Trophoblast cell (in vitro differentiated cells and primary cell): ENCODE results near the gene TCERG1L.

Experiments
- DNase-seq, 2 donors: peaks; one replicate each; pipeline ENCODE4 v3.0.0-alpha.2; 2016
- H2AFZ ChIP-seq: 2 replicates; pipeline ENCODE4 v1.6.1; 2013; ENCODE audit warnings: low read length, moderate library complexity, mild to moderate bottlenecking; ENCODE audit not compliant: insufficient read depth, poor library complexity
- H2AK5ac ChIP-seq: 2 replicates; pipeline ENCODE4 v1.6.1; 2013; ENCODE audit warnings: mild to moderate bottlenecking, low read length
- H2BK120ac ChIP-seq: 2 replicates; pipeline ENCODE4 v1.6.1; 2013; ENCODE audit warnings: low read length, mild to moderate bottlenecking, moderate library complexity; ENCODE audit not compliant: insufficient read depth, poor library complexity
- H2BK12ac ChIP-seq: 2 replicates; pipeline ENCODE4 v1.6.1; 2013; ENCODE audit warnings: mild to moderate bottlenecking, low read length, moderate library complexity
- H2BK5ac ChIP-seq: 2 replicates; pipeline ENCODE4 v1.6.1; 2013; ENCODE audit warnings: low read length, low read depth, moderate library complexity, mild to moderate bottlenecking; ENCODE audit not compliant: poor library complexity
- H3K14ac ChIP-seq: 2 replicates; pipeline ENCODE4 v1.6.1; 2013; ENCODE audit warnings: mild to moderate bottlenecking, low read length
- H3K18ac ChIP-seq: 2 replicates; pipeline ENCODE4 v1.6.1; 2013; ENCODE audit warnings: mild to moderate bottlenecking, low read length
- H3K23ac ChIP-seq: 2 replicates; pipeline ENCODE4 v1.6.1; 2013; ENCODE audit warnings: low read length
- H3K27ac ChIP-seq: 2 replicates; pipeline ENCODE4 v1.5.1; 2013; ENCODE audit warnings: low read depth, mild to moderate bottlenecking, inconsistent platforms, low read length, moderate library complexity
- H3K27me3 ChIP-seq: 2 replicates; pipeline ENCODE4 v1.6.1; 2013; ENCODE audit warnings: inconsistent platforms, mild to moderate bottlenecking, low read length, moderate library complexity; ENCODE audit not compliant: insufficient read depth
- H3K36me3 ChIP-seq, 2 experiments: 1 replicate in 1 of 2; 2 replicates in 1 of 2; pipeline ENCODE4 v1.6.1; 2013; ENCODE audit warnings: low read length in 2 of 2, mild to moderate bottlenecking in 2 of 2, moderate library complexity in 1 of 2; ENCODE audit not compliant: insufficient read depth in 2 of 2, control insufficient read depth in 1 of 2
- H3K4ac ChIP-seq: 2 replicates; pipeline ENCODE4 v1.6.1; 2013; ENCODE audit warnings: low read depth, mild to moderate bottlenecking, low read length, moderate library complexity
- H3K4me1 ChIP-seq, 2 experiments: 1 replicate in 1 of 2; 2 replicates in 1 of 2; pipeline ENCODE4 v1.6.1; 2013; ENCODE audit warnings: low read length in 2 of 2, mild to moderate bottlenecking in 2 of 2, moderate library complexity in 1 of 2; ENCODE audit not compliant: insufficient read depth in 2 of 2, control insufficient read depth in 1 of 2
- H3K4me2 ChIP-seq: 2 replicates; pipeline ENCODE4 v1.6.1; 2013; ENCODE audit warnings: inconsistent platforms, mild to moderate bottlenecking, low read length, moderate library complexity
- H3K4me3 ChIP-seq: 2 replicates; pipeline ENCODE4 v1.5.1; 2013; ENCODE audit warnings: mild to moderate bottlenecking, low read depth, low read length, inconsistent platforms
- H3K79me1 ChIP-seq: one replicate; pipeline ENCODE4 v1.6.1; 2013; ENCODE audit warnings: low read length
- H3K79me2 ChIP-seq: 2 replicates; pipeline ENCODE4 v1.6.1; 2013; ENCODE audit warnings: low read length, mild to moderate bottlenecking; ENCODE audit not compliant: control insufficient read depth, insufficient read depth, poor library complexity
- H3K9ac ChIP-seq: 2 replicates; pipeline ENCODE4 v1.6.1; 2013; ENCODE audit warnings: mild to moderate bottlenecking, low read length
- H3K9me3 ChIP-seq: 2 replicates; pipeline ENCODE4 v1.6.1; 2013; ENCODE audit warnings: low read depth, mild to moderate bottlenecking, control low read depth, inconsistent platforms, low read length; ENCODE audit not compliant: insufficient read depth
- H4K12ac ChIP-seq: 2 replicates; pipeline ENCODE4 v1.6.1; 2013; ENCODE audit warnings: low read depth, mild to moderate bottlenecking, low read length, moderate library complexity
- H4K8ac ChIP-seq: 2 replicates; pipeline ENCODE4 v1.6.1; 2013; ENCODE audit warnings: low read depth, mild to moderate bottlenecking, low read length, moderate library complexity
- H4K91ac ChIP-seq: one replicate; pipeline ENCODE4 v1.6.1; 2013; ENCODE audit warnings: low read depth, mild to moderate bottlenecking, low read length, moderate library complexity
- WGBS: extraction: QIAGEN DNeasy Blood & Tissue Kit; methylation state at CpG from one replicate; pipeline ENCODE4 v1.1.7; 2013; ENCODE audit warnings: missing lambda C conversion rate; ENCODE audit not compliant: insufficient read length, insufficient coverage; ENCODE audit errors: extremely low coverage; 5-methylcytosine and 5-hydroxymethylcytosine counted together

The TCERG1L gene

DNA sequence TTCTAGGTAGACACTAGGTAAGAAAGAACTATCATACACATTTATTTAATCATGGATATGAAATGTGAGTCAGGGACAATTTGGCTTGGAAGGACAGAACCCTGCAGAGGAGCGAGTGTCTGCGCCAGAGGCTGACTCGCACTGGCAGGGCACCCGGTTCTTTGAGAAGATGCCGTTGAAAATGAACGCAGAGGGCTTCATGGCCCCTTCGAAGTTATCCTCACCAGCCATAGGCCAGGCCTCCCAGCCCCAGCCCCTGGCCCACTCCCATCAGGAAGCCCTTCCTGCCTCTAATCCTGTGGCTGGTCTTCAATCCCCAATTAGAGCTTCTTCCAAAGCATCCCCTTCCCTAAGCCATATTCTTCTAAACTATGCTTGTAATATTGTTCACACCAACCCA, 239.8 kb downstream of the TCERG1L start:
- no peak overlapping the region for H4K12ac ChIP-seq
- no peak overlapping the region for H3K23ac ChIP-seq
- no peak overlapping the region for H2AK5ac ChIP-seq
- H3K4me1 ChIP-seq = peaks cover 7 to 13% of the 10 kb centered on the region in 2 experiments
- H2BK120ac ChIP-seq = no peak overlapping the region
- no peak overlapping the region for H3K4ac ChIP-seq
- H2BK12ac ChIP-seq = no peak overlapping the region
- H3K79me1 ChIP-seq = peaks cover 2% of the 10 kb centered on the region
- no peak overlapping the region for H2BK5ac ChIP-seq
- H3K27me3 ChIP-seq = no peaks in the 10 kb centered on the region
- H3K18ac ChIP-seq = no peak overlapping the region
- no peak overlapping the region for H3K4me3 ChIP-seq
- H3K27ac ChIP-seq = no peak overlapping the region
- H3K4me2 ChIP-seq = no peak overlapping the region
- H2AFZ ChIP-seq = no peak overlapping the region
- peaks cover 5% of the 10 kb centered on the region for H3K9me3 ChIP-seq
- H4K8ac ChIP-seq = no peak overlapping the region
- H3K14ac ChIP-seq = no peak overlapping the region
- no CpG with 5 or more reads among the region's 7 CpGs for WGBS
- DNase-seq = no peak
- H3K9ac ChIP-seq = no peak overlapping the region
- H3K79me2 ChIP-seq = no peaks in the 10 kb centered on the region
- H3K36me3 ChIP-seq = no peaks in the 10 kb centered on the region
- no peak overlapping the region for H4K91ac ChIP-seq

GRCh38 chr10:131070856-131071255, 240.7 kb downstream of the TCERG1L start:
- Histone ChIP-seq H3K23ac (no peak overlapping the region), H3K9me3 (peaks cover 5% of the 10 kb centered on the region), H3K27ac (no peak overlapping the region), H3K18ac (no peak overlapping the region), H3K4ac (no peak overlapping the region), H2AK5ac (no peak overlapping the region), H3K4me3 (no peak overlapping the region), H2BK12ac (no peak overlapping the region), H2BK5ac (no peak overlapping the region), H3K79me1 (peaks cover 2% of the 10 kb centered on the region), H3K27me3 (no peaks in the 10 kb centered on the region), H4K12ac (no peak overlapping the region), H3K4me2 (no peak overlapping the region), H3K79me2 (no peaks in the 10 kb centered on the region), H3K36me3 (no peaks in the 10 kb centered on the region), H3K9ac (no peak overlapping the region), H2BK120ac (no peak overlapping the region), H4K91ac (no peak overlapping the region), H2AFZ (no peak overlapping the region), H3K4me1 (peaks cover 7 to 13% of the 10 kb centered on the region in 2 experiments), H4K8ac (no peak overlapping the region), H3K14ac (no peak overlapping the region)
- no CpG with 5 or more reads among the region's 7 CpGs for WGBS
- no peak for DNase-seq

GRCh38 chr10:131068760-131069159, 242.8 kb downstream of the TCERG1L start:
- no peaks in the 10 kb centered on the region for H3K79me2 ChIP-seq
- no peak overlapping the region for H2BK12ac ChIP-seq
- no peak overlapping the region for H3K4ac ChIP-seq
- peaks cover 2% of the 10 kb centered on the region for H3K79me1 ChIP-seq
- no peak overlapping the region for H3K4me3 ChIP-seq
- H4K91ac ChIP-seq = no peak overlapping the region
- no peak overlapping the region for H3K18ac ChIP-seq
- H3K9me3 ChIP-seq = peaks cover 1% of the 10 kb centered on the region
- no peaks in the 10 kb centered on the region for H3K27me3 ChIP-seq
- no peak overlapping the region for H4K12ac ChIP-seq
- no peak overlapping the region for H3K4me2 ChIP-seq
- no peak overlapping the region for H2AFZ ChIP-seq
- no peak overlapping the region for H3K23ac ChIP-seq
- no peak overlapping the region for H2AK5ac ChIP-seq
- H3K36me3 ChIP-seq = no peaks in the 10 kb centered on the region
- H4K8ac ChIP-seq = no peak overlapping the region
- no peak overlapping the region for H2BK120ac ChIP-seq
- peaks cover 0 to 4% of the 10 kb centered on the region in 2 experiments for H3K4me1 ChIP-seq
- no peak overlapping the region for H3K27ac ChIP-seq
- no CpG with 5 or more reads among the region's 6 CpGs for WGBS
- no peak for DNase-seq
- H3K14ac ChIP-seq = no peak overlapping the region
- H2BK5ac ChIP-seq = no peak overlapping the region
- H3K9ac ChIP-seq = no peak overlapping the region

GRCh38 chr10:131068311-131068710, 243.2 kb downstream of the TCERG1L start:
- Histone ChIP-seq H3K27ac (no peak overlapping the region), H2BK120ac (no peak overlapping the region), H3K79me2 (no peaks in the 10 kb centered on the region), H2AFZ (no peak overlapping the region), H3K9me3 (peaks cover 1% of the 10 kb centered on the region), H3K9ac (no peak overlapping the region), H4K91ac (no peak overlapping the region), H2AK5ac (no peak overlapping the region), H3K18ac (no peak overlapping the region), H3K79me1 (peaks cover 2% of the 10 kb centered on the region), H3K4me2 (no peak overlapping the region), H3K4me1 (no peaks in the 10 kb centered on the region), H3K36me3 (no peaks in the 10 kb centered on the region), H2BK5ac (no peak overlapping the region), H2BK12ac (no peak overlapping the region), H3K4ac (no peak overlapping the region), H3K27me3 (no peaks in the 10 kb centered on the region), H3K23ac (no peak overlapping the region), H4K12ac (no peak overlapping the region), H3K4me3 (peak overlapping the region; percentile 14), H4K8ac (no peak overlapping the region), H3K14ac (no peak overlapping the region)
- DNase-seq = no peak
- no CpG with 5 or more reads among the region's 16 CpGs for WGBS
